Measurements from ENCODE around the gene KIF21A. TPM values are rescaled to one million over a fixed set of nuclear protein-coding genes. Genes with fewer than 3 reads are reported as not detected.

Gene KIF21A
- total and polyA plus RNA-seq, 2 experiments from 2014 or later, result 25.0 to 55.1 TPM

GRCh38 chr12:39365364-39366001, 77.4 kb downstream of the KIF21A start:
- Histone ChIP-seq H3K27ac (no peak overlapping the region), H3K9me2 (replicated peaks; ENCODE audit: insufficient read depth) (no peaks in the 10 kb centered on the region), H2AFZ (no peak overlapping the region), H3K4me2 (no peak overlapping the region), H3K4me1 (ENCODE audit: insufficient read depth) (no peaks in the 10 kb centered on the region), H3K9me3 (ENCODE audit: low read depth) (no peaks in the 10 kb centered on the region), H3K79me2 (no peaks in the 10 kb centered on the region), H4K20me1 (ENCODE audit: insufficient read depth, poor library complexity, severe bottlenecking) (no peaks in the 10 kb centered on the region), H3K27me3 (no peaks in the 10 kb centered on the region), H3K36me3 (replicated peaks; ENCODE audit: insufficient read depth, low read depth) (no peaks in the 10 kb centered on the region), H3K4me3 (no peak overlapping the region)
- WGBS (ENCODE audit: low lambda C conversion rate, missing lambda C conversion rate), result 95% methylated on average over 8 of the region's 8 CpGs
- no peak for DNase-seq (ENCODE audit: low spot score)
- TF ChIP-seq CTCF (IDR thresholded peaks at IDR 0.05; ENCODE audit: poor library complexity) (peak; percentile 28), EZH2 (IDR thresholded peaks at IDR 0.05; ENCODE audit: borderline replicate concordance) (no peak)

GRCh38 chr12:39364196-39364595, 78.7 kb downstream of the KIF21A start:
- no peak for DNase-seq (ENCODE audit: low spot score)
- H4K20me1 ChIP-seq (ENCODE audit: insufficient read depth, poor library complexity, severe bottlenecking), result no peaks in the 10 kb centered on the region
- WGBS (ENCODE audit: low lambda C conversion rate, missing lambda C conversion rate), result 86% methylated on average over 2 of the region's 2 CpGs
- H3K4me3 ChIP-seq, result no peak overlapping the region
- H3K79me2 ChIP-seq, result no peaks in the 10 kb centered on the region
- H2AFZ ChIP-seq, result no peak overlapping the region
- no peaks in the 10 kb centered on the region for H3K9me2 ChIP-seq (replicated peaks; ENCODE audit: insufficient read depth)
- no peaks in the 10 kb centered on the region for H3K9me3 ChIP-seq (ENCODE audit: low read depth)
- H3K4me2 ChIP-seq, result no peak overlapping the region
- H3K27ac ChIP-seq, result no peak overlapping the region
- TF ChIP-seq EZH2phosphoT487 (IDR thresholded peaks at IDR 0.05; ENCODE audit: low read depth, severe bottlenecking, unreplicated experiment) (no peak), EZH2 (IDR thresholded peaks at IDR 0.05; ENCODE audit: borderline replicate concordance) (no peak), CTCF (IDR thresholded peaks at IDR 0.05; ENCODE audit: poor library complexity) (no peak)
- H3K36me3 ChIP-seq (replicated peaks; ENCODE audit: insufficient read depth, low read depth), result no peaks in the 10 kb centered on the region
- H3K4me1 ChIP-seq (ENCODE audit: insufficient read depth), result no peaks in the 10 kb centered on the region
- H3K27me3 ChIP-seq, result no peaks in the 10 kb centered on the region

- WGBS (ENCODE audit: low lambda C conversion rate, missing lambda C conversion rate), result 84% methylated on average over 2 of the region's 2 CpGs
These were observed 83.3 kb downstream of the KIF21A start for GRCh38 chr12:39359645-39360044.

More at GRCh38 chr12:39359645-39360044, 83.3 kb downstream of the KIF21A start:
- Histone ChIP-seq H3K36me3 (replicated peaks; ENCODE audit: insufficient read depth, low read depth) (no peaks in the 10 kb centered on the region), H2AFZ (no peak overlapping the region), H3K9me3 (ENCODE audit: low read depth) (no peaks in the 10 kb centered on the region), H3K79me2 (no peaks in the 10 kb centered on the region), H3K27ac (no peak overlapping the region), H3K9me2 (replicated peaks; ENCODE audit: insufficient read depth) (no peaks in the 10 kb centered on the region), H3K4me1 (ENCODE audit: insufficient read depth) (no peaks in the 10 kb centered on the region), H3K4me3 (no peak overlapping the region), H3K4me2 (no peak overlapping the region), H3K27me3 (no peaks in the 10 kb centered on the region), H4K20me1 (ENCODE audit: insufficient read depth, poor library complexity, severe bottlenecking) (no peaks in the 10 kb centered on the region)
- TF ChIP-seq EZH2 (IDR thresholded peaks at IDR 0.05; ENCODE audit: borderline replicate concordance) (no peak), EZH2phosphoT487 (IDR thresholded peaks at IDR 0.05; ENCODE audit: low read depth, severe bottlenecking, unreplicated experiment) (no peak), CTCF (IDR thresholded peaks at IDR 0.05; ENCODE audit: poor library complexity) (no peak)
- no peak for DNase-seq (ENCODE audit: low spot score)
